NOMO-1 treated with DMSO at 0.1 percent for 48 hours (cell line): ENCODE data around the gene YJEFN3.

Source experiments
- DNase-seq: peaks from one replicate; lab custom pipeline; 2025; ENCODE audit not compliant: unreplicated experiment; lab: John Stamatoyannopoulos, UW

Gene YJEFN3

DNA sequence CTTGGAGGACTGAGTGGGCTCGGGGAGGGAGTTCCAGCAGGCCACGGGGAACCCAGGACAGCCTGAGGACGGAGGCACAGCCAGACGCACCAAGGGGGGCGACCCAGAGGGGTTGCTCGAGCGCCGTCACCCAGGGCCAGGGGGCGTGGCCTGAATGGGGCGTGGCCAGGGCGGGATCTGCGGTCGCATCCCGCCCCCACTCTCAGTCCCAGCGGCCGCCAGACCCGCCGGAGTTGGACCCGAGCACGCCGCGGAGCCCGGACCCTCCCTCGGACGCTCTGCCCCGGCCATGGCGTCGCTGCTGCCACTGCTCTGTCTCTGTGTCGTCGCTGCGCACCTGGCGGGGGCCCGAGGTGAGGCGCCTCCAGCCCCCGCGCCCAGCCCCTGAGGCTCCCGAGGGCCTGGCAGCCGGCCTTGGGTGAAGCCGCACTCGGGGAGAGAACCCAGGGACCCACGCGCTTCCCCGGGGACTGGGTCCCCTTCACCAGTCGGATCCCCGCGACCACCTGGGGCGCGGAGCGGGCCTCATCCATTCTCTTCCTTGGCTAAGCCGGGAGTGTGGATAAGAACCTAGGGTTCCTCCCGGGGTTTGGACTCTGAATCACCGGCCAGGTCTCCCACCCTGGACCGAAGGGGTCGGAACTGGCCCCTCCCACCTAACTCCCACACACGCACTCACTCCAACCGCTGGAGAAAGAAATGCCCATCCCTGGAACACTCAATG lies 9.5 kb downstream of the YJEFN3 start, which contains the start of gene CILP2:
Gene CILP2, plus strand, starts transcription at position 205 of the 724 bp plus-strand sequence. Its CDS starts 85 bp downstream, at position 290.
- DNase-seq: no peak

DNA sequence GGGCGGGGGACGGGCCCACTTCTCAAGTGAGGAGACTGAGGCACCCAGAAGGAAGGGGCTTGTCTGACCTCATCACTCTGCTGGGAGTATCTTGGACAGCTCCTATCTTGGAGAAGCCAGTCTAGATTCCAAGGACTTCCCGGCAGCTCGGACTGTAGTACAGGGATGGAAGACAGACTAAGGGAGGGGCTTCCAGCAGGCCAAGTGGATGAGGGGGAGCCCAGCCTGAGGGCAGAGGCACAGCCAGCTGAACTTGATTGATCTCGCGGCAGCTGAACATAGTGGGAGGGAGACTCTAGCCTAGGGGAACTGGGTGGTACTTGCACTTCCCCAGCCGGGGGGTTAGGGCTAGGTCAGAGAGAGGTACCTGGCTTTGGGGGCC lies 10.1 kb downstream of the YJEFN3 start:
- DNase-seq: no peak

GRCh38 chr19:19539698-19540063 lies 11.0 kb downstream of the YJEFN3 start:
- DNase-seq: no peak

DNA sequence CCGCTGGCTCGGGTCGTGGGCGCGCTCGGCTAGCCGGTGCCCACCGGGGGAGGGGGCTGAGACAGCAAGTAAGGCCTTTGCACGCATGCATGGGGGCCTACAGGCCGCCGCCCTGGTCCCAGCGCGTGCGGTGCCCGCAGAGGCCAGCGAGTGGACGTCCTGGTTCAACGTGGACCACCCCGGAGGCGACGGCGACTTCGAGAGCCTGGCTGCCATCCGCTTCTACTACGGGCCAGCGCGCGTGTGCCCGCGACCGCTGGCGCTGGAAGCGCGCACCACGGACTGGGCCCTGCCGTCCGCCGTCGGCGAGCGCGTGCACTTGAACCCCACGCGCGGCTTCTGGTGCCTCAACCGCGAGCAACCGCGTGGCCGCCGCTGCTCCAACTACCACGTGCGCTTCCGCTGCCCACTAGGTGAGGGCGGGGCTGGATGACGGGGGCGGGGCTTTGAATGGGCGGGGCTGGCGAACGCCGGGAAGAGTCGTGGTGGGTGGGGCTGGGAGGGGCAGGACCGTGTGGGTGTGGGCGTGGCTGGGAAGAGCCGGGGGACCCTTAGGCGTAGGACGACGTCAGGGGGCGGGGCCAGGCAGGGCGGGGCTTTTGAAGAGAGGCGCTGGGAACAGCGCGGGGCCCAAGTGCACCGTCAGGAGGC lies 11.5 kb downstream of the YJEFN3 start:
- DNase-seq: no peak

DNA sequence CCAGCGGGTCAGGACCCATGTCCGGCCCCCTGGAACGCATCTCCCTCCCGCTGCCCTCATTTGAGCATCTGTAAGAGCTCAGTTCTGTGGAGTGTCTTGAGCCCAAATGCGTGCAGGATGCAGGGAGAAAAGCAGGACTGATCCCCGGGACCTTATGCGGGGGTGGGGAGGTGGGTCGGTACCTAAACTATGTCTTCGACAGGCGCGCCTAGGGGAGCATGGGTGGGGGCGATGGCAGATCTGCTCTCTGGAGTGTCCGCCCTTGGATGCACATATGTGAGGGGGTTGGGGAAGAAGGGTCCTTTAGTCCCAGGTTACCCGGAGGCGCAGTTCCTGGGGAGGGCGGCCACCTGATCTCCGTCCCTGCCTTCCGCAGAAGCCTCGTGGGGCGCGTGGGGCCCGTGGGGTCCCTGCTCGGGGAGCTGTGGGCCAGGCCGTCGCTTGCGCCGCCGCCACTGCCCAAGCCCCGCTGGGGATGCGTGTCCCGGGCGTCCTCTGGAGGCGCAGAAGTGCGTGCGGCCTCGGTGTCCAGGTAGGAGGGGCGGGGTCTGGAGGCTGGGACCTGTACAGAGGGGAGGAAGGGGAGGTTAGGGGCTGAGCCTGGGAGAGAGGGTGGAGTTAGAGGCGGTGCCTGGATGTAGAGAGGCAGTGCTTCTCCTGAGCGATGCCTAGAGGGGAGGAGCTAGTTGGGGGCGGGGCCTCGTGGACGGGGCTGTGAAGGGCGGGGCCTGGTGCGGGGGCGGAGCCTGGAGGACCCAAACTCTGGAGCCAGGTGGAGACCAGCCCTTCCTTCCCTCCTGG lies 12.2 kb downstream of the YJEFN3 start:
- no peak for DNase-seq

DNA sequence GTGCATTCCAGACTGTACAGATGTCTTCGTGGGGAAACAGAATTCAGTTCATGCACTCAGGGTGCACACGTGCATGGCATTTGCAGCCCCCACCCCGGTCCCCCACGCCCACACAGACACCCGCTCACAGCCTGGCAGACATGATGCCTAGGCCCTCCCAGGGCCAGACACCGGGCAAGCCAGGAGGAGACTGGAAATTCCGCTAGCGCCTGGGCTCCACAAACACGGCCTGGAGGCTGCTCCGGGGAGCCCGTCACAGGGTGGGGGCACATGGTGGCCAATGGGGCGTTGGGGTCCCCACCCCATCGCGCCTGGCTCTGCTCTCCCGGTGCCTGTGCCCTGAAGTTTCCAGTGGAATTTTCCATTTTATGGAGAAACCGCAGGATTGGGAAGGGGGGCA lies 12.9 kb downstream of the YJEFN3 start:
- no peak for DNase-seq

GRCh38 chr19:19542507-19542906 lies 13.8 kb downstream of the YJEFN3 start:
- DNase-seq: peak; percentile 62

DNA sequence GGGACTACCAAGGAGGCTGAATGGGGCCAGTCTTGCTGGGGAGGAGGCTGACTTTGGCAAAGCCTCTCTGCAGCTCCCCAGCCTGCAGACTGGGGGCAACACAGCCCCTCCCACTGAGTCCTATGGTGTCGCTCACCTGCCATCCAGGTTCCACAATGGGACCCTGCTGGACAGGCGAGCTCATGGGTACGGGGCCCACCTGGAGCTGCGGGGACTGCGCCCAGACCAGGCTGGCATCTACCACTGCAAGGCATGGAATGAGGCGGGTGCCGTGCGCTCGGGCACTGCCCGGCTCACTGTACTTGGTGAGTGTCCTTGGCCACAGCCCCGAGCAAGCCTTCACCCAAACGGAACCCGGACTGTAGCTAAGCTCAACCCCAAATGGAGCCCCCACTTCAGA lies 14.4 kb downstream of the YJEFN3 start:
- DNase-seq: no peak

DNA sequence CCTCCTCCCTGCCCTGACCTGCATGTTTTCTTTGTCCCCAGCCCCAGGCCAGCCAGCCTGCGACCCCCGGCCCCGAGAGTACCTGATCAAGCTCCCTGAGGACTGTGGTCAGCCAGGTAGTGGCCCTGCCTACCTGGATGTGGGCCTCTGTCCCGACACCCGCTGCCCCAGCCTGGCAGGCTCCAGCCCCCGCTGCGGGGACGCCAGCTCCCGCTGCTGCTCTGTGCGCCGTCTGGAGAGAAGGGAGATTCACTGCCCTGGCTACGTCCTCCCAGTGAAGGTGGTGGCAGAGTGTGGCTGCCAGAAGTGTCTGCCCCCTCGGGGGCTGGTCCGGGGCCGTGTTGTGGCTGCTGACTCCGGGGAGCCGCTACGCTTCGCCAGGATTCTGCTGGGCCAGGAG lies 14.9 kb downstream of the YJEFN3 start:
- no peak for DNase-seq

GRCh38 chr19:19544257-19544953 lies 15.7 kb downstream of the YJEFN3 start:
- no peak for DNase-seq

DNA sequence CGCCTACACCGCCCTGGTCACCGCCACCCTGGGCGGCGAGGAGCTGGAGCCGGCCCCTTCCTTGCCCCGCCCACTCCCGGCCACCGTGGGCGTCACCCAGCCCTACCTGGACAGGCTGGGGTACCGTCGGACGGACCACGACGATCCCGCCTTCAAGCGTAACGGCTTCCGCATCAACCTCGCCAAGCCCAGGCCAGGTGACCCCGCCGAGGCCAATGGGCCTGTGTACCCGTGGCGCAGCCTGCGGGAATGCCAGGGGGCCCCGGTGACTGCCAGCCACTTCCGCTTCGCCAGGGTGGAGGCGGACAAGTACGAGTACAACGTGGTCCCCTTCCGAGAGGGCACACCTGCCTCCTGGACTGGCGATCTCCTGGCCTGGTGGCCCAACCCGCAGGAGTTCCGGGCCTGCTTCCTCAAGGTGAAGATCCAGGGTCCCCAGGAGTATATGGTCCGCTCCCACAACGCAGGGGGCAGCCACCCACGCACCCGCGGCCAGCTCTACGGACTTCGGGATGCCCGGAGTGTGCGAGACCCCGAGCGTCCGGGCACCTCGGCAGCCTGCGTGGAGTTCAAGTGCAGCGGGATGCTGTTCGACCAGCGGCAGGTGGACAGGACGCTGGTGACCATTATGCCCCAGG lies 16.4 kb downstream of the YJEFN3 start:
- DNase-seq: no peak

DNA sequence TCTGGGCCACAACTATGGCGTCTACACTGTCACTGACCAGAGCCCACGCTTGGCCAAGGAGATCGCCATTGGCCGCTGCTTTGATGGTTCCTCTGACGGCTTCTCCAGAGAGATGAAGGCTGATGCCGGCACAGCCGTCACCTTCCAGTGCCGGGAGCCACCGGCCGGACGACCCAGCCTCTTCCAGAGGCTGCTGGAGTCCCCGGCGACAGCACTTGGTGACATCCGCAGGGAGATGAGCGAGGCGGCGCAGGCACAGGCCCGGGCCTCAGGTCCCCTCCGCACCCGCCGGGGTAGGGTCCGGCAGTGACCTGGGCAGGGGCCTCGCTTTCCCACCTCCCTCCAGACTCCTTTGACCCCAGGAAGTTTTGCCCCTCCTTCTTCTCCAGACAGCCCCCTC lies 17.0 kb downstream of the YJEFN3 start:
- no peak for DNase-seq

DNA sequence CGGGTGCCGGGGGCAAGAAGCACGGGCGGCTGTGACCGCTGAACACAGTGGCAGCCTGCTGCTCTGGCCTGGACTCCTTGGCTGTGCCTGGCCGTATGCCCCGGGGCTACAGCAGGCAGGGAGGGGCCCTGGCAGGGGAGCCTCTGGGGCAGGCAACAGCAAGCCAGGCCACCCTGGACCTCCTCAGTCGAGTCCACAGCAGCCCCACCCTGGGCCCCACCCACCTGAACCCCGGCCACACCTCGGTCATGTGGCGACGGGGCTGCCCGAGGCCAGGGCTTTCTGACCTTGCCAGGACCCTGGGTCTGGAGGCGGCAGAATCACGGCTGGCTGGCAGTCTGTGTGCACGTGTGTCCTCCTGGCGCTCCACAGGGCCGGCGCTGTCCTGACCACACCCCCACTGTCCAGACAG lies 18.0 kb downstream of the YJEFN3 start:
- DNase-seq: no peak

- DNase-seq: no peak
Measured at GRCh38 chr19:19547674-19548336, 19.1 kb downstream of the YJEFN3 start.

GRCh38 chr19:19548915-19549759 lies 20.4 kb downstream of the YJEFN3 start:
- no peak for DNase-seq

DNA sequence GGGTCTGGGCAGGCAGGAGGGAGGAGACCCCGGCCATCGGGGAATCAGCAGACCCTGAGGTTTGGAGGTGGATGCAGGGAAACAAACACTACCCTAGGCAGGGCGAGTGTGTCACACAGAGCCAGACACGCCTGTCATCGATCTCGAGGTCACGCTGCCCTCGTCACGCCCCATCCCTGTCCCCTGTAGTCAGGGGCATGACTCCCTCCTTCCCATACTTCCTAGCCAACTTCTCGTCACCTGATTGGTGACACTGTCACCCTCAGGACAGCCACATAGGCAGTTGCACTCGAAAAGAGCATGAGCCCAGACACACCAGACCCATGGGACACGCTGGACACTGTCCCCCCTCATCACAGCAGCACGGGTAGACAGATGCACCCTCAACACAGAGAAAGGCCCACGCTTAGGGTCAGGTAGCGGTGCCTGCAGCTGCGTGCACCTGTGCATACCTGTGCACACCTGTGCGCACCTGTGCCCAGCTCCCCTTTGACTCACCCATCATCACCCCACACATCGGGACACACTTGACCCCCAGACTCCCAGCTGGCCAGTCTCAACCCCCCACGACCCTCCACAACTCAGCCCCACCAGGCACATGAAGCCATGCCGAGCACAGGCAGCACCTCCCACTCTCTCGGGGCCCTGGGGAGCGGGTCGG lies 21.2 kb downstream of the YJEFN3 start:
- DNase-seq: no peak

GRCh38 chr19:19550485-19550929 lies 21.8 kb downstream of the YJEFN3 start:
- DNase-seq: no peak

GRCh38 chr19:19550972-19551852 lies 22.5 kb downstream of the YJEFN3 start:
- no peak for DNase-seq
